GM11168 (cell line): ENCODE data around the gene LPIN1.
"Not testable (repeated sequence)": the region's sequence is repeated elsewhere in the genome, so short reads cannot be mapped to it uniquely, and the experiment has no call there.

Source experiments
- in situ Hi-C: fragments of 300-500 bp; cut with MboI; formaldehyde crosslinking; loops from one replicate; pipeline ENCODE4 v1.12.0; 2022; ENCODE audit warnings: low sequenced_read_pairs; ENCODE audit not compliant: unreplicated experiment

LPIN1 gene

GRCh38 chr2:11805024-11805423 lies 58.6 kb downstream of the LPIN1 start:
- in situ Hi-C loops = no loop called here

- in situ Hi-C loops = no loop called here
These were observed 59.5 kb downstream of the LPIN1 start for GRCh38 chr2:11805920-11806319.

GRCh38 chr2:11807156-11808015 lies 61.0 kb downstream of the LPIN1 start:
- in situ Hi-C loops = no loop called here

GRCh38 chr2:11808016-11808400 lies 61.6 kb downstream of the LPIN1 start:
- in situ Hi-C loops = no loop called here

GRCh38 chr2:11809586-11810236 lies 63.3 kb downstream of the LPIN1 start:
- in situ Hi-C loops = no loop called here

- in situ Hi-C loops = no loop called here
These were observed 64.0 kb downstream of the LPIN1 start for GRCh38 chr2:11810237-11810977.

- in situ Hi-C loops = no loop called here
These were observed 64.7 kb downstream of the LPIN1 start for GRCh38 chr2:11811036-11811654.

- in situ Hi-C loops = no loop called here
These were observed 66.2 kb downstream of the LPIN1 start for GRCh38 chr2:11812466-11813248.

GRCh38 chr2:11813345-11813744 lies 66.9 kb downstream of the LPIN1 start:
- in situ Hi-C loops = not testable (repeated sequence)

GRCh38 chr2:11813951-11814350 lies 67.5 kb downstream of the LPIN1 start:
- in situ Hi-C loops = no loop called here

- in situ Hi-C loops = no loop called here
These were observed 68.6 kb downstream of the LPIN1 start for GRCh38 chr2:11814979-11815510.

GRCh38 chr2:11816935-11817334 lies 70.5 kb downstream of the LPIN1 start:
- in situ Hi-C loops = not testable (repeated sequence)

- in situ Hi-C loops = no loop called here
These were observed 72.8 kb downstream of the LPIN1 start for GRCh38 chr2:11819235-11819729.

- in situ Hi-C loops = no loop called here
These were observed 74.2 kb downstream of the LPIN1 start for GRCh38 chr2:11820650-11821049.

- in situ Hi-C loops = no loop called here
These were observed 75.3 kb downstream of the LPIN1 start for GRCh38 chr2:11821705-11822104.

- in situ Hi-C loops = not testable (repeated sequence)
These were observed 75.9 kb downstream of the LPIN1 start for GRCh38 chr2:11822359-11822745.

- in situ Hi-C loops = no loop called here
These were observed 76.5 kb downstream of the LPIN1 start for GRCh38 chr2:11822746-11823451.

GRCh38 chr2:11824901-11825828 lies 78.7 kb downstream of the LPIN1 start:
- in situ Hi-C loops = loop anchor here (25.0 kb wide), 2 partner anchors 212 to 487 kb away; no protein-coding TSS in a partner anchor
